Prostate gland (tissue), 2 donors: ENCODE measurements around the gene CCDC191. TPM values are rescaled to one million over a fixed set of nuclear protein-coding genes. Genes with fewer than 3 reads are reported as not detected.

Experiments
- DNase-seq: peaks from one replicate; pipeline ENCODE4 v3.0.0-alpha.2; 2019; ENCODE audit warnings: low spot score
- H3K27ac ChIP-seq, 2 donors: fragments of 200-600 bp; sonication (generic); 2 replicates each; pipeline ENCODE4 v1.5.1; 2017 to 2019
- H3K27me3 ChIP-seq: fragments of 200-600 bp; sonication (generic); replicated peaks from 2 replicates; pipeline ENCODE4 v1.5.1; 2019; ENCODE audit not compliant: insufficient read depth
- H3K36me3 ChIP-seq, 2 donors: fragments of 200-600 bp; sonication (generic); 1 replicate in 1 of 2; 2 replicates in 1 of 2; pipeline versions ENCODE4 v1.5.1 to v1.8.1; 2017 to 2019
- H3K4me1 ChIP-seq: fragments of 200-600 bp; sonication (generic); replicated peaks from 2 replicates; pipeline ENCODE4 v1.5.1; 2019
- H3K4me3 ChIP-seq, 2 donors: fragments of 200-600 bp; sonication (generic); 2 replicates each; pipeline ENCODE4 v1.5.1; 2017 to 2019
- H3K9me3 ChIP-seq: fragments of 200-600 bp; sonication (generic); 2 replicates; pipeline ENCODE4 v1.5.1; 2017
- POLR2A ChIP-seq: fragments of 450-650 bp; IDR thresholded peaks from one replicate; pipeline ENCODE4 v1.6.1; 2016; ENCODE audit warnings: antibody characterized with exemption, mild to moderate bottlenecking
- POLR2AphosphoS5 ChIP-seq: sonication (generic); formaldehyde crosslinking; IDR thresholded peaks from one replicate; pipeline ENCODE4 v1.6.1; 2017; ENCODE audit warnings: antibody characterized with exemption
- WGBS: methylation state at CpG from one replicate; pipeline ENCODE4 v1.1.5; 2018; 5-methylcytosine and 5-hydroxymethylcytosine counted together
- intact Hi-C: fragments of 100-400 bp; cut with DNase I; formaldehyde crosslinking; loops from one replicate; pipeline ENCODE4 v1.14.2; 2022
- total RNA-seq, 2 donors: library from RNA; depleted of rRNA; stranded (reverse); fragments of >200 nt; gene quantifications; one replicate each; pipeline ENCODE4 v1.1.0, GENCODE V29; 2016
- TF ChIP-seq, protein P1 (sequence below), 4 experiments: fragments of 200-600 bp in 2 of 4; fragments of 450-650 bp in 2 of 4; sonication (generic) in 2 of 4; IDR thresholded peaks; 1 replicate in 3 of 4; 2 replicates in 1 of 4; pipeline ENCODE4 v1.5.1; 2016 to 2019; ENCODE audit warnings: antibody characterized with exemption in 4 of 4, mild to moderate bottlenecking in 2 of 4, moderate library complexity in 2 of 4

The CCDC191 gene
- total RNA-seq, 2 donors from 2014 or later = 4.6 to 8.1 TPM

DNA sequence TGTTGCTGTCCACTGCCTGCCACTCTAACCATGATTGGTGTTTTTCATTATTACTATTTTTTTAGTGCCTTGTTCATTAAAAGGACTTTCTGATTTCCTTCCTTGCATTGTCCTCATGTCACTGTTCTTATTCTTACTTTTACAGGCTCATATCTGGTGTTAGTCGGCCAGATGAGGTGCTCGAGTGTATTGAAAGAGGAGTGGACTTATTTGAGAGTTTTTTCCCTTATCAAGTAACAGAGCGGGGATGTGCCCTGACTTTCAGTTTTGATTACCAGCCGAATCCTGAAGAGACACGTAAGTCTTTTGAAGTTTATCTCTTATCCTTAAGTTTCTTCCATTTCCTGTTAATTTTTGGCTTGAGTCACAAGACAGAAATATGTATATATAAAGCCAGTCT, 23.4 kb upstream of the CCDC191 start:
- TF ChIP-seq POLR2AphosphoS5 = no peak
- TF ChIP-seq, protein P1, sequence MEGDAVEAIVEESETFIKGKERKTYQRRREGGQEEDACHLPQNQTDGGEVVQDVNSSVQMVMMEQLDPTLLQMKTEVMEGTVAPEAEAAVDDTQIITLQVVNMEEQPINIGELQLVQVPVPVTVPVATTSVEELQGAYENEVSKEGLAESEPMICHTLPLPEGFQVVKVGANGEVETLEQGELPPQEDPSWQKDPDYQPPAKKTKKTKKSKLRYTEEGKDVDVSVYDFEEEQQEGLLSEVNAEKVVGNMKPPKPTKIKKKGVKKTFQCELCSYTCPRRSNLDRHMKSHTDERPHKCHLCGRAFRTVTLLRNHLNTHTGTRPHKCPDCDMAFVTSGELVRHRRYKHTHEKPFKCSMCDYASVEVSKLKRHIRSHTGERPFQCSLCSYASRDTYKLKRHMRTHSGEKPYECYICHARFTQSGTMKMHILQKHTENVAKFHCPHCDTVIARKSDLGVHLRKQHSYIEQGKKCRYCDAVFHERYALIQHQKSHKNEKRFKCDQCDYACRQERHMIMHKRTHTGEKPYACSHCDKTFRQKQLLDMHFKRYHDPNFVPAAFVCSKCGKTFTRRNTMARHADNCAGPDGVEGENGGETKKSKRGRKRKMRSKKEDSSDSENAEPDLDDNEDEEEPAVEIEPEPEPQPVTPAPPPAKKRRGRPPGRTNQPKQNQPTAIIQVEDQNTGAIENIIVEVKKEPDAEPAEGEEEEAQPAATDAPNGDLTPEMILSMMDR (IDR thresholded peaks at IDR 0.05) = no peak
- TF ChIP-seq POLR2A = no peak
- no peaks in the 10 kb centered on the region for H3K27me3 ChIP-seq
- H3K4me3 ChIP-seq = no peak overlapping the region
- no peaks in the 10 kb centered on the region for H3K9me3 ChIP-seq
- WGBS = 41% methylated on average over 5 of the region's 5 CpGs
- H3K4me1 ChIP-seq = no peaks in the 10 kb centered on the region
- H3K36me3 ChIP-seq = no peaks in the 10 kb centered on the region
- H3K27ac ChIP-seq = no peak overlapping the region
- intact Hi-C loops = no loop called here
- no peak for DNase-seq

DNA sequence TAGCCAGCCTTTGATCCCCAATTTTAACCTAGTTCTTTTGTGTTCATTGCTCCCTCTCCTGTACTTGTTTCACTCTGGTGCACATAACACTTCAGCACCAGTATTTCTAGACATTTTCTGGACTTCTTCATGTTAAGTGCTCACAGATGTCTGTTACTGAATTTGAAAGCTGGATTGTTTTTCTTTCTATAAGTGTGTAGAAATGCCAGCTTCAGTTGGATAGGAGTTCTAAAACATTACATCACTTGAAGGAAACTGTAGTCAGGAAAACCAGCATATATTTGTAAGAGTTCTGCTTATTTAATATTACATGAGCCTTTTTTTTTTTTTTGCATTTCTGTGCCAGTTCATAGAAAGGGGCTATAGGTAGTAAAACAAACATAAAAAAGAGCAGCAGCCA, 21.8 kb upstream of the CCDC191 start:
- TF ChIP-seq, protein P1 (IDR thresholded peaks at IDR 0.05) = no peak
- TF ChIP-seq POLR2AphosphoS5 = no peak
- TF ChIP-seq POLR2A = no peak
- Histone ChIP-seq H3K4me3 (no peak overlapping the region), H3K4me1 (no peaks in the 10 kb centered on the region), H3K27me3 (no peaks in the 10 kb centered on the region), H3K36me3 (no peaks in the 10 kb centered on the region), H3K27ac (no peak overlapping the region), H3K9me3 (no peaks in the 10 kb centered on the region)
- DNase-seq = no peak
- intact Hi-C loops = no loop called here

DNA sequence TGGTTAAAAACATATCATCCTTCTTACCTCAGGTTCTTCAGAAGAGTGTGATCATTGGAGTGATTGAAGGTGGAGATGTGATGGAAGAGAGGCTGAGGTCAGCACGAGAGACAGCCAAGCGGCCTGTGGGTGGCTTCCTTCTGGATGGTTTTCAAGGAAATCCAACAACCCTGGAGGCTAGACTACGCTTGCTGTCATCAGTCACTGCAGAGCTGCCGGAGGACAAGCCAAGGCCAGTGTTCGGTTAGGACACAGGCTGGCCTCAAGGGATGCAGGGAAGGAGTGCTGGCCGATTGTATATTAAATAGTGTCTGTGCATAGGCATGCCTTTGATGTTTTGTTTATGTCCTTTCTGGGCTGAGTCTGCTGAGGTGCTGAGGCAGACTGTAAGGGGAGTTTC, 20.4 kb upstream of the CCDC191 start:
- H3K9me3 ChIP-seq = no peaks in the 10 kb centered on the region
- no peak overlapping the region for H3K4me3 ChIP-seq
- no peaks in the 10 kb centered on the region for H3K27me3 ChIP-seq
- intact Hi-C loops = no loop called here
- no peak overlapping the region for H3K27ac ChIP-seq
- peaks cover 0 to 9% of the 10 kb centered on the region in 2 donors for H3K36me3 ChIP-seq
- WGBS = 84% methylated on average over 6 of the region's 6 CpGs
- TF ChIP-seq POLR2A (no peak), POLR2AphosphoS5 (no peak)
- TF ChIP-seq, protein P1 (IDR thresholded peaks at IDR 0.05) = no peak
- no peaks in the 10 kb centered on the region for H3K4me1 ChIP-seq
- no peak for DNase-seq

DNA sequence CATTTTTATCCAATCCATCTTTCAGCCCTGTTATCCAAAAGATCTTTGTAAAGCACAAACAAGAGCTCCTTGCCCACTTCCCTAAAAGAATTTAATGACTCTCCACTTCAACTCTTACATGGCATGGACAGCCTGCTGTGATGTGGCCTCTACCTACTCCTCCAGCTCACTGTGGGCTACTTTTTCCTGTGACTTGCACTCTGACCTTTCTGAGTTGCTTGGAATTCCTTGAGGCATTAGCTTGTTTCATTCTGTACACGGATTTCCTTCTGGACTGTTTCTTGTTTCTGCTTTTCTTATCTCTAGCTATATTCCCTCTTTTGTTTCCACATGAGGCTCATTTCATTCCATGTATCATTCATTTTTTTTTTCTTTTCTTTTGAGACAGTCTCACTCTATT, 15.5 kb upstream of the CCDC191 start:
- WGBS = 68% methylated on average over 1 of the region's 1 CpG
- Histone ChIP-seq H3K4me3 (no peak overlapping the region), H3K4me1 (no peaks in the 10 kb centered on the region), H3K27ac (no peak overlapping the region), H3K9me3 (no peaks in the 10 kb centered on the region), H3K27me3 (no peaks in the 10 kb centered on the region), H3K36me3 (peaks cover 0 to 12% of the 10 kb centered on the region in 2 donors)
- TF ChIP-seq, protein P1 (IDR thresholded peaks at IDR 0.05) = no peak
- TF ChIP-seq POLR2A = no peak
- no peak for TF ChIP-seq POLR2AphosphoS5
- no peak for DNase-seq
- intact Hi-C loops = no loop called here

GRCh38 chr3:114068336-114068735, 12.0 kb upstream of the CCDC191 start:
- H3K27me3 ChIP-seq = no peaks in the 10 kb centered on the region
- intact Hi-C loops = no loop called here
- no peaks in the 10 kb centered on the region for H3K9me3 ChIP-seq
- no peaks in the 10 kb centered on the region for H3K4me1 ChIP-seq
- H3K36me3 ChIP-seq = peaks cover 0 to 12% of the 10 kb centered on the region in 2 donors
- WGBS = 83% methylated on average over 4 of the region's 4 CpGs
- no peak overlapping the region for H3K4me3 ChIP-seq
- no peak overlapping the region for H3K27ac ChIP-seq
- DNase-seq = no peak
- no peak for TF ChIP-seq POLR2A
- no peak for TF ChIP-seq POLR2AphosphoS5
- TF ChIP-seq, protein P1 (IDR thresholded peaks at IDR 0.05) = no peak
